Epithelial cell of proximal tubule (primary cell): ENCODE data around the gene TMPRSS11A. TPM values are rescaled to one million over a fixed set of nuclear protein-coding genes. Genes with fewer than 3 reads are reported as not detected.

Experiments used
- DNase-seq: peaks from one replicate; pipeline ENCODE4 v3.0.0-alpha.2; 2011; ENCODE audit warnings: low read depth
- H3K4me3 ChIP-seq: 2 replicates; pipeline ENCODE4 v1.5.1; 2011; ENCODE audit warnings: low read depth, mild to moderate bottlenecking, low read length
- total RNA-seq: library from RNA; depleted of rRNA; stranded (reverse); fragments of >200 nt; gene quantifications from 2 replicates; pipeline ENCODE4 v1.2.3, GENCODE V29; 2015
- TF ChIP-seq, protein P1 (sequence below): conservative IDR thresholded peaks from 2 replicates; pipeline ENCODE4 v1.5.1; 2012; ENCODE audit warnings: low read depth, mild to moderate bottlenecking, low read length

Gene TMPRSS11A
- total RNA-seq, 1 donor from 2014 or later, result not detected

GRCh38 chr4:67973608-67974007 lies 10.3 kb upstream of the TMPRSS11A start:
- H3K4me3 ChIP-seq, result no peak overlapping the region
- TF ChIP-seq, protein P1, sequence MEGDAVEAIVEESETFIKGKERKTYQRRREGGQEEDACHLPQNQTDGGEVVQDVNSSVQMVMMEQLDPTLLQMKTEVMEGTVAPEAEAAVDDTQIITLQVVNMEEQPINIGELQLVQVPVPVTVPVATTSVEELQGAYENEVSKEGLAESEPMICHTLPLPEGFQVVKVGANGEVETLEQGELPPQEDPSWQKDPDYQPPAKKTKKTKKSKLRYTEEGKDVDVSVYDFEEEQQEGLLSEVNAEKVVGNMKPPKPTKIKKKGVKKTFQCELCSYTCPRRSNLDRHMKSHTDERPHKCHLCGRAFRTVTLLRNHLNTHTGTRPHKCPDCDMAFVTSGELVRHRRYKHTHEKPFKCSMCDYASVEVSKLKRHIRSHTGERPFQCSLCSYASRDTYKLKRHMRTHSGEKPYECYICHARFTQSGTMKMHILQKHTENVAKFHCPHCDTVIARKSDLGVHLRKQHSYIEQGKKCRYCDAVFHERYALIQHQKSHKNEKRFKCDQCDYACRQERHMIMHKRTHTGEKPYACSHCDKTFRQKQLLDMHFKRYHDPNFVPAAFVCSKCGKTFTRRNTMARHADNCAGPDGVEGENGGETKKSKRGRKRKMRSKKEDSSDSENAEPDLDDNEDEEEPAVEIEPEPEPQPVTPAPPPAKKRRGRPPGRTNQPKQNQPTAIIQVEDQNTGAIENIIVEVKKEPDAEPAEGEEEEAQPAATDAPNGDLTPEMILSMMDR, result no peak
- DNase-seq, result no peak

DNA sequence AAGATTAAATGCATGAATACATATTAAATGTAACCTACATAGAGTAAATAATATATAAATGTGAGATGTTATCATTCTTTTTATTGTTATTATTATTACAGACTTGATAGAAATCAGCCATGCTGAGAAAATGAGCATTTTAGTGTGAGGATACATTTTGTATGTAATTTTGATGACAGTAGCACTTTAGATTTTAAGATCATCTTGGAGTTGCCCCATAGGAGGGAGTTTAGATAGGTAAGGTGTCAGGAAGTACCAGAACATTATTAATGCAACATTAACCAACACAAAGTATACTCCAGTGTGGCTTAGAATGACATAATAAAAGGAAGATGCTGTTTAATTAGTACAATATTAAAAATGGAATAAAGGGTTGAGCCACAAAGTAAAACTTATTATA lies 8.4 kb downstream of the TMPRSS11A start:
- TF ChIP-seq, protein P1, result no peak
- no peak for DNase-seq
- no peak overlapping the region for H3K4me3 ChIP-seq

- no peak for DNase-seq
- TF ChIP-seq, protein P1, result no peak
- no peak overlapping the region for H3K4me3 ChIP-seq
These were observed 22.2 kb downstream of the TMPRSS11A start for GRCh38 chr4:67941074-67941473.

DNA sequence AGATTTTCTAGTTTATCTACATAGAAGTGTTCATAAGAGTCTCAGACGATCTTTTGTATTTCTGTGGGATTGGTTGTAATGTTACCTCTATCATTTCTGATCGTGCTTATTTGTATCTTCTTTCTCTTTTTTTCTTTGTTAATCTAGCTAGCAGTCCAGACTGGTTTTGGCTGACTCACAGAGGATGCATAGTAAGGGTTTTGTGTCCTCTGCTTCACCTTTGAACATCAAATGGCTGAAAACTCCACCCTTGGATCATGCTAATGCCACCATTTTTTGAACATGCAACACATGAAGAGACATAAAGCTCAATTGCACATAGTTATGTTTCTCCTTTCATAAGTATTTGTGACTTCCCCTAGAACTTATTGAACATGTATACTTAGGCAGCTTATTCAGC lies 22.8 kb downstream of the TMPRSS11A start:
- TF ChIP-seq, protein P1, result no peak
- no peak overlapping the region for H3K4me3 ChIP-seq
- DNase-seq, result no peak

- TF ChIP-seq, protein P1, result no peak
- no peak for DNase-seq
- H3K4me3 ChIP-seq, result no peak overlapping the region
These were observed 24.1 kb downstream of the TMPRSS11A start for GRCh38 chr4:67939195-67939594.

- TF ChIP-seq, protein P1, result no peak
- no peak overlapping the region for H3K4me3 ChIP-seq
- no peak for DNase-seq
These were observed 27.4 kb downstream of the TMPRSS11A start for GRCh38 chr4:67935888-67936287.

DNA sequence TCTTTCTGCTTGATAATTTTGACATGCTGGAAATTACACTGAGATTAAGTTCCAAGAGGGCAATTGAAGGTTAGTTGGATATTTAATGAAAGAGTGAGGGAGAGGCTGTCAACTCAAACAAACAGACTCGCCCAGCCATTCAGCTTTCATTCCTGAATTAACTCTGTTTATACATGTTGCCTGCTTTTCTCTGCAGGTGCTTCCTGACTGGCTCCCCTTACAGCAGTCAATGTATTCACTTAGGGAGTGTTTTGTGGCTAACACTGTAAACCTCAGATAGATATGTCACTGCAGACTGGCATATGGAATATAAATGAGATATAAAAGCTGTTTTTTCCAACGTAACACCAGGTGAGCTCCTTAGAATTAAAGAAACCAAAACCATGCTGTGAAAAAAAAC lies 28.7 kb downstream of the TMPRSS11A start:
- TF ChIP-seq, protein P1, result no peak
- no peak overlapping the region for H3K4me3 ChIP-seq
- no peak for DNase-seq
